SK-N-SH (cell line): ENCODE data around the gene LMOD2. TPM values are rescaled to one million over a fixed set of nuclear protein-coding genes. Genes with fewer than 3 reads are reported as not detected.
"Not testable (repeated sequence)": the region's sequence is repeated elsewhere in the genome, so short reads cannot be mapped to it uniquely, and the experiment has no call there.

Experiments
- CTCF ChIA-PET: fragments of 300-600, 350-600 bp; formaldehyde crosslinking; extraction: SDS; loops from one replicate; lab custom pipeline; 2021; lab: Yijun Ruan, JAX
- POLR2A ChIA-PET: fragments of 350-600 bp; sonication (Branson Sonifier 250); formaldehyde crosslinking; extraction: SDS; loops from one replicate; lab custom pipeline; 2020; ENCODE audit warnings: antibody characterized with exemption, inconsistent platforms; lab: Yijun Ruan, JAX
- DNase-seq: peaks from one replicate; pipeline ENCODE4 v3.0.0; 2012
- H2AFZ ChIP-seq: fragments of 200-600 bp; sonication (generic); 2 replicates; pipeline ENCODE4 v1.8.1; 2016; ENCODE audit warnings: antibody characterized with exemption, mild to moderate bottlenecking, low read depth
- H3F3A ChIP-seq: fragments of 200-600 bp; sonication (generic); replicated peaks from 2 replicates; pipeline ENCODE3; 2016; ENCODE audit warnings: antibody characterized with exemption, mild to moderate bottlenecking; ENCODE audit not compliant: insufficient read depth
- H3K27ac ChIP-seq, 2 experiments: fragments of 200-500 bp in 1 of 2; fragments of 200-600 bp in 1 of 2; sonication (Bioruptor generic) in 1 of 2; sonication (generic), shearing (Covaris generic) in 1 of 2; 2 replicates each; pipeline versions ENCODE4 v1.5.1 to v1.6.1; 2014 to 2016; ENCODE audit warnings: low read depth in 2 of 2, inconsistent platforms in 1 of 2, low read length in 1 of 2, mild to moderate bottlenecking in 1 of 2, mixed read lengths in 1 of 2
- H3K27me3 ChIP-seq: fragments of 200-600 bp; sonication (generic), shearing (Covaris generic); 2 replicates; pipeline ENCODE4 v1.6.1; 2016; ENCODE audit warnings: mixed run types; ENCODE audit not compliant: insufficient read depth
- H3K36me3 ChIP-seq, 2 experiments: fragments of 200-500 bp in 1 of 2; fragments of 200-600 bp in 1 of 2; sonication (Bioruptor generic) in 1 of 2; sonication (generic) in 1 of 2; replicated peaks in 1 of 2; 2 replicates each; pipeline versions ENCODE3 to v1.5.1; 2014 to 2016; ENCODE audit warnings: low read length in 1 of 2, mild to moderate bottlenecking in 1 of 2; ENCODE audit not compliant: insufficient read depth in 2 of 2, control insufficient read depth in 1 of 2
- H3K4me1 ChIP-seq, 2 experiments: fragments of 200-500 bp in 1 of 2; fragments of 200-600 bp in 1 of 2; sonication (Bioruptor generic) in 1 of 2; sonication (generic), shearing (Covaris generic) in 1 of 2; 2 replicates each; pipeline versions ENCODE4 v1.5.1 to v1.6.1; 2014 to 2016; ENCODE audit warnings: low read depth in 1 of 2, low read length in 1 of 2, mixed run types in 1 of 2; ENCODE audit not compliant: insufficient read depth in 2 of 2, control insufficient read depth in 1 of 2
- H3K4me2 ChIP-seq: fragments of 200-600 bp; sonication (generic), shearing (Covaris generic); 2 replicates; pipeline ENCODE4 v1.6.1; 2017; ENCODE audit warnings: mixed run types
- H3K4me3 ChIP-seq, 2 experiments: fragments of 200-500 bp in 1 of 2; fragments of 200-600 bp in 1 of 2; sonication (Bioruptor generic) in 1 of 2; sonication (generic), shearing (Covaris generic) in 1 of 2; 2 replicates each; pipeline versions ENCODE4 v1.5.1 to v1.8.1; 2014 to 2016; ENCODE audit warnings: low read depth in 2 of 2, inconsistent platforms in 1 of 2, low read length in 1 of 2, mild to moderate bottlenecking in 1 of 2, mixed read lengths in 1 of 2, moderate library complexity in 1 of 2
- H3K79me2 ChIP-seq: fragments of 200-600 bp; sonication (generic); 2 replicates; pipeline ENCODE4 v1.8.1; 2017; ENCODE audit warnings: mild to moderate bottlenecking; ENCODE audit not compliant: insufficient read depth
- H3K9ac ChIP-seq: fragments of 200-600 bp; sonication (generic); 2 replicates; pipeline ENCODE4 v1.6.1; 2017; ENCODE audit warnings: mixed run types
- H3K9me2 ChIP-seq: fragments of 200-600 bp; sonication (generic); 2 replicates; pipeline ENCODE4 v1.6.1; 2017; ENCODE audit warnings: mixed run types
- H3K9me3 ChIP-seq: fragments of 200-600 bp; sonication (generic); 2 replicates; pipeline ENCODE4 v1.6.1; 2017; ENCODE audit warnings: mixed run types, mild to moderate bottlenecking, moderate library complexity
- H4K20me1 ChIP-seq: fragments of 200-600 bp; sonication (generic); 2 replicates; pipeline ENCODE4 v1.6.1; 2017; ENCODE audit warnings: mild to moderate bottlenecking, mixed run types; ENCODE audit not compliant: insufficient read depth
- ELF1 ChIP-seq: IDR thresholded peaks from 2 replicates; pipeline ENCODE4 v1.4.0; 2012
- IRF3 ChIP-seq: fragments of 150-350 bp; IDR thresholded peaks from 2 replicates; pipeline ENCODE4 v1.6.1; 2016; ENCODE audit warnings: mild to moderate bottlenecking, low read depth, low read length
- MEF2A ChIP-seq: IDR thresholded peaks from 2 replicates; pipeline ENCODE4 v1.4.0; 2012; ENCODE audit warnings: low read depth, borderline replicate concordance
- NFIC ChIP-seq: IDR thresholded peaks from 2 replicates; pipeline ENCODE4 v1.4.0; 2012; ENCODE audit warnings: borderline replicate concordance
- PBX3 ChIP-seq: IDR thresholded peaks from 2 replicates; pipeline ENCODE4; 2012
- POLR2AphosphoS5 ChIP-seq: IDR thresholded peaks from 2 replicates; pipeline ENCODE4 v1.6.1; 2012; ENCODE audit warnings: low read depth, low read length
- REST ChIP-seq: IDR thresholded peaks from 2 replicates; pipeline ENCODE4 v1.6.1; 2012; ENCODE audit warnings: mild to moderate bottlenecking, low read depth, low read length, moderate library complexity
- RFX5 ChIP-seq: IDR thresholded peaks from 2 replicates; pipeline ENCODE4 v1.6.1; 2012; ENCODE audit warnings: mild to moderate bottlenecking, improper control_type of control experiment, low read length
- SMC3 ChIP-seq: IDR thresholded peaks from 2 replicates; pipeline ENCODE4 v1.6.1; 2012; ENCODE audit warnings: low read depth, low read length, improper control_type of control experiment
- TEAD4 ChIP-seq: IDR thresholded peaks from 2 replicates; pipeline ENCODE4 v1.4.0; 2012; ENCODE audit warnings: mild to moderate bottlenecking, borderline replicate concordance; ENCODE audit not compliant: insufficient read depth
- WGBS: methylation state at CpG from one replicate; pipeline ENCODE4 v1.1.6; 2017; ENCODE audit warnings: low lambda C conversion rate; 5-methylcytosine and 5-hydroxymethylcytosine counted together
- polyA plus RNA-seq, 3 experiments: library from polyadenylated mRNA; depleted of rRNA; stranded (reverse); fragments of >200 nt; gene quantifications; 2 replicates each; pipeline ENCODE4 v1.2.3, GENCODE V29; 2012
- TF ChIP-seq, protein P1 (sequence below): IDR thresholded peaks from 2 replicates; pipeline ENCODE4 v1.4.0; 2012; ENCODE audit warnings: low read depth, borderline replicate concordance
- TF ChIP-seq, protein P2 (sequence below): fragments of 200-600 bp; sonication (generic); IDR thresholded peaks from 2 replicates; pipeline ENCODE4 v1.6.1; 2017; ENCODE audit warnings: antibody characterized with exemption, mild to moderate bottlenecking, moderate library complexity

The LMOD2 gene
- polyA plus RNA-seq, 1 of the 3 experiments (the other 2 are of a cell fraction) = not detected

DNA sequence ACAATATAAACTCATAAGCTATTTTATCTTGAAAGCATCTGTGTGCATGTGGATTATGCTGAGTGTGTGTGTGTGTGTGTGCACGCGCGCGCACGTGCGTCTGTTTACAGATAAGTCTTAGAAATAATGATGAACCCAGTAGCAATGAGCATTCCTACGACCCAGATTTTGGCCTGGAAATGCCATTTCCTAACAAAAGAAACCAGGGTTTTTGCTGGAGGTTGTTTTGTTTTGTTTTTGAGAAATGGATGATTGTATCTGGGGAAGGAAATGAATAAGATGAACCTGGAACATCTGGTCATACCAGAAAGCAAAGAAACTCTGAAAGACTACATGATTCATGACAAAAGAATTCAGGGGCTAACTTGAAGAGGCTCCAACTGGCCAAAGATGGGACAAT lies 22.1 kb upstream of the LMOD2 start (continued):
- no peak for TF ChIP-seq IRF3
- TF ChIP-seq PBX3 = peak; percentile 12; the same call in 1 of the 2 replicates
- TF ChIP-seq, protein P1, sequence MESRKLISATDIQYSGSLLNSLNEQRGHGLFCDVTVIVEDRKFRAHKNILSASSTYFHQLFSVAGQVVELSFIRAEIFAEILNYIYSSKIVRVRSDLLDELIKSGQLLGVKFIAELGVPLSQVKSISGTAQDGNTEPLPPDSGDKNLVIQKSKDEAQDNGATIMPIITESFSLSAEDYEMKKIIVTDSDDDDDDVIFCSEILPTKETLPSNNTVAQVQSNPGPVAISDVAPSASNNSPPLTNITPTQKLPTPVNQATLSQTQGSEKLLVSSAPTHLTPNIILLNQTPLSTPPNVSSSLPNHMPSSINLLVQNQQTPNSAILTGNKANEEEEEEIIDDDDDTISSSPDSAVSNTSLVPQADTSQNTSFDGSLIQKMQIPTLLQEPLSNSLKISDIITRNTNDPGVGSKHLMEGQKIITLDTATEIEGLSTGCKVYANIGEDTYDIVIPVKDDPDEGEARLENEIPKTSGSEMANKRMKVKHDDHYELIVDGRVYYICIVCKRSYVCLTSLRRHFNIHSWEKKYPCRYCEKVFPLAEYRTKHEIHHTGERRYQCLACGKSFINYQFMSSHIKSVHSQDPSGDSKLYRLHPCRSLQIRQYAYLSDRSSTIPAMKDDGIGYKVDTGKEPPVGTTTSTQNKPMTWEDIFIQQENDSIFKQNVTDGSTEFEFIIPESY = no peak
- TF ChIP-seq TEAD4 = peak; percentile 74; the same call in 1 of the 2 replicates
- no peak for TF ChIP-seq MEF2A
- TF ChIP-seq REST = no peak
- TF ChIP-seq SMC3 = no peak
- TF ChIP-seq ELF1 = no peak
- TF ChIP-seq POLR2AphosphoS5 = peak; percentile 15; the same call in 1 of the 2 replicates
- TF ChIP-seq NFIC = peak; percentile 54; the same call in 1 of the 2 replicates
- TF ChIP-seq RFX5 = no peak
- TF ChIP-seq, protein P2, sequence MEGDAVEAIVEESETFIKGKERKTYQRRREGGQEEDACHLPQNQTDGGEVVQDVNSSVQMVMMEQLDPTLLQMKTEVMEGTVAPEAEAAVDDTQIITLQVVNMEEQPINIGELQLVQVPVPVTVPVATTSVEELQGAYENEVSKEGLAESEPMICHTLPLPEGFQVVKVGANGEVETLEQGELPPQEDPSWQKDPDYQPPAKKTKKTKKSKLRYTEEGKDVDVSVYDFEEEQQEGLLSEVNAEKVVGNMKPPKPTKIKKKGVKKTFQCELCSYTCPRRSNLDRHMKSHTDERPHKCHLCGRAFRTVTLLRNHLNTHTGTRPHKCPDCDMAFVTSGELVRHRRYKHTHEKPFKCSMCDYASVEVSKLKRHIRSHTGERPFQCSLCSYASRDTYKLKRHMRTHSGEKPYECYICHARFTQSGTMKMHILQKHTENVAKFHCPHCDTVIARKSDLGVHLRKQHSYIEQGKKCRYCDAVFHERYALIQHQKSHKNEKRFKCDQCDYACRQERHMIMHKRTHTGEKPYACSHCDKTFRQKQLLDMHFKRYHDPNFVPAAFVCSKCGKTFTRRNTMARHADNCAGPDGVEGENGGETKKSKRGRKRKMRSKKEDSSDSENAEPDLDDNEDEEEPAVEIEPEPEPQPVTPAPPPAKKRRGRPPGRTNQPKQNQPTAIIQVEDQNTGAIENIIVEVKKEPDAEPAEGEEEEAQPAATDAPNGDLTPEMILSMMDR = no peak

GRCh38 chr7:123634011-123634573 lies 21.6 kb upstream of the LMOD2 start:
- CTCF ChIA-PET = interaction anchor here (1.6 to 5.2 kb wide), 13 partner anchors 11 to 238 kb away, joined by 4 to 61 read pairs (median 17); no protein-coding TSS in a partner anchor
- H3K9me3 ChIP-seq, H3K36me3 ChIP-seq, H3K4me1 ChIP-seq, H4K20me1 ChIP-seq, POLR2A ChIA-PET, H3K27me3 ChIP-seq, DNase-seq, H3K79me2 ChIP-seq, H3K9ac ChIP-seq, H3K4me3 ChIP-seq, H3K9me2 ChIP-seq: not testable (repeated sequence)
- Histone ChIP-seq H2AFZ (peak overlapping the region; percentile 36; the same call in 1 of the 2 replicates), H3K27ac (peak overlapping the region in 1 of 2 experiments; percentile 48; a peak in 1 of 4 replicates), H3F3A (peaks cover 16% of the 10 kb centered on the region), H3K4me2 (peak overlapping the region; percentile 67; the same call in 1 of the 2 replicates)
- 71% methylated on average over 2 of the region's 2 CpGs for WGBS
